Liver (tissue), 9 donors: ENCODE results near the gene OR2C3. TPM values are rescaled to one million over a fixed set of nuclear protein-coding genes. Genes with fewer than 3 reads are reported as not detected.

ENCODE experiments used
- DNase-seq: peaks from one replicate; pipeline ENCODE4 v3.0.0-alpha.2; 2017; ENCODE audit warnings: low spot score
- H3K27ac ChIP-seq, 2 donors: one replicate each; pipeline ENCODE4 v1.7.0; 2013; ENCODE audit warnings: inconsistent platforms in 2 of 2, low read length in 2 of 2, control low read depth in 1 of 2, low read depth in 1 of 2, mild to moderate bottlenecking in 1 of 2
- H3K27me3 ChIP-seq, 4 donors: one replicate each; pipeline versions ENCODE4 v1.6.1 to v1.7.0; 2013; ENCODE audit warnings: low read length in 3 of 4, inconsistent platforms in 1 of 4, mild to moderate bottlenecking in 1 of 4, moderate library complexity in 1 of 4; ENCODE audit not compliant: control insufficient read depth in 4 of 4, insufficient read depth in 4 of 4
- H3K36me3 ChIP-seq, 4 donors: one replicate each; pipeline versions ENCODE4 v1.6.1 to v1.7.0; 2013; ENCODE audit warnings: low read length in 3 of 4, mild to moderate bottlenecking in 3 of 4, low read depth in 1 of 4, moderate library complexity in 1 of 4; ENCODE audit not compliant: control insufficient read depth in 4 of 4, insufficient read depth in 3 of 4
- H3K4me1 ChIP-seq, 4 donors: one replicate each; pipeline versions ENCODE4 v1.6.1 to v1.7.0; 2013; ENCODE audit warnings: low read length in 3 of 4, mild to moderate bottlenecking in 3 of 4, moderate library complexity in 1 of 4; ENCODE audit not compliant: control insufficient read depth in 4 of 4, insufficient read depth in 4 of 4
- H3K4me3 ChIP-seq, 3 donors: one replicate each; pipeline versions ENCODE4 v1.6.1 to v1.7.0; 2013; ENCODE audit warnings: low read length in 3 of 3, control low read depth in 1 of 3, low read depth in 1 of 3, mild to moderate bottlenecking in 1 of 3
- H3K9ac ChIP-seq, 2 donors: one replicate each; pipeline ENCODE4 v1.7.0; 2013; ENCODE audit warnings: low read length in 2 of 2, mild to moderate bottlenecking in 2 of 2, moderate library complexity in 2 of 2, control low read depth in 1 of 2, low read depth in 1 of 2
- H3K9me3 ChIP-seq, 4 donors: one replicate each; pipeline versions ENCODE4 v1.6.1 to v1.7.0; 2013; ENCODE audit warnings: low read length in 3 of 4; ENCODE audit not compliant: control insufficient read depth in 4 of 4
- ATF3 ChIP-seq: IDR thresholded peaks from 2 replicates; pipeline ENCODE4 v1.6.1; 2016; ENCODE audit warnings: antibody characterized with exemption
- CTCF ChIP-seq: fragments of 150-350 bp; IDR thresholded peaks from 2 replicates; pipeline ENCODE4 v1.5.1; 2017; ENCODE audit warnings: improper control_type of control experiment, low read depth, low read length; ENCODE audit not compliant: missing input control
- EGR1 ChIP-seq, 2 donors: IDR thresholded peaks; 2 replicates each; pipeline ENCODE4 v1.6.1; 2016 to 2018; ENCODE audit warnings: antibody characterized with exemption in 2 of 2, low read depth in 2 of 2
- FOXA1 ChIP-seq: IDR thresholded peaks from 2 replicates; pipeline ENCODE4 v1.6.1; 2016; ENCODE audit warnings: antibody characterized with exemption
- FOXA2 ChIP-seq: IDR thresholded peaks from 2 replicates; pipeline ENCODE4 v1.6.1; 2016; ENCODE audit warnings: antibody characterized with exemption
- GABPA ChIP-seq, 2 donors: IDR thresholded peaks in 1 of 2; conservative IDR thresholded peaks in 1 of 2; 2 replicates each; pipeline ENCODE4 v1.6.1; 2016; ENCODE audit warnings: antibody characterized with exemption in 2 of 2, mild to moderate bottlenecking in 1 of 2, moderate library complexity in 1 of 2
- HNF4G ChIP-seq: IDR thresholded peaks from 2 replicates; pipeline ENCODE4 v1.6.1; 2016; ENCODE audit warnings: antibody characterized with exemption
- JUND ChIP-seq, 2 donors: IDR thresholded peaks; 2 replicates each; pipeline ENCODE4 v1.6.1; 2016; ENCODE audit warnings: antibody characterized with exemption in 2 of 2
- MAX ChIP-seq: IDR thresholded peaks from 2 replicates; pipeline ENCODE4 v1.6.1; 2016; ENCODE audit warnings: antibody characterized with exemption
- NR2F2 ChIP-seq: IDR thresholded peaks from 2 replicates; pipeline ENCODE4 v1.6.1; 2016; ENCODE audit warnings: antibody characterized with exemption
- RAD21 ChIP-seq, 2 donors: IDR thresholded peaks; 2 replicates each; pipeline ENCODE4 v1.6.1; 2016; ENCODE audit warnings: antibody characterized with exemption in 2 of 2, mild to moderate bottlenecking in 2 of 2
- REST ChIP-seq: IDR thresholded peaks from 2 replicates; pipeline ENCODE4 v1.6.1; 2016; ENCODE audit warnings: antibody characterized with exemption, mild to moderate bottlenecking
- RXRA ChIP-seq, 2 donors: IDR thresholded peaks; 2 replicates each; pipeline ENCODE4 v1.6.1; 2017 to 2018; ENCODE audit warnings: antibody characterized with exemption in 2 of 2, mild to moderate bottlenecking in 1 of 2
- SP1 ChIP-seq: IDR thresholded peaks from 2 replicates; pipeline ENCODE4 v1.6.1; 2018; ENCODE audit warnings: antibody characterized with exemption, mild to moderate bottlenecking
- YY1 ChIP-seq: IDR thresholded peaks from 2 replicates; pipeline ENCODE4 v1.6.1; 2016; ENCODE audit warnings: antibody characterized with exemption, mild to moderate bottlenecking
- WGBS: extraction: QIAGEN DNeasy Blood & Tissue Kit; methylation state at CpG from one replicate; pipeline ENCODE4 v1.1.7; 2013; 5-methylcytosine and 5-hydroxymethylcytosine counted together
- polyA plus RNA-seq, 2 donors: library from polyadenylated mRNA; stranded (reverse) in 1 of 2; unstranded in 1 of 2; fragments of 200-250 nt in 1 of 2; fragments of >200 nt in 1 of 2; fragmentation: Nextera tagmentation in 1 of 2; extraction: Ambion mirVana in 1 of 2; gene quantifications; one replicate each; pipeline versions ENCODE4 v1.2.1 to v1.2.3, GENCODE V29; 2013 to 2015
- total RNA-seq, 2 donors: library from RNA; depleted of rRNA; stranded (reverse); fragments of >200 nt; gene quantifications; one replicate each; pipeline ENCODE4 v1.2.3, GENCODE V29; 2014
- donor health status: healthy.
- donor health status: healthy.
- donor health status: healthy.
- donor health status: healthy.
- donor health status: healthy.

The OR2C3 gene
- total and polyA plus RNA-seq, 4 donors = 0.05 TPM; not detected in 3

GRCh38 chr1:247561711-247562110 is 25.5 kb upstream of the OR2C3 start:
- Histone ChIP-seq H3K27me3 (no peaks in the 10 kb centered on the region), H3K27ac (no peak overlapping the region), H3K4me3 (no peak overlapping the region), H3K36me3 (no peaks in the 10 kb centered on the region), H3K9ac (no peak overlapping the region), H3K4me1 (no peaks in the 10 kb centered on the region), H3K9me3 (no peaks in the 10 kb centered on the region)
- no peak for DNase-seq
- WGBS = 59% methylated on average over 10 of the region's 10 CpGs
- TF ChIP-seq REST = no peak
- TF ChIP-seq JUND (IDR thresholded peaks at IDR 0.05) = no peak
- no peak for TF ChIP-seq FOXA1
- TF ChIP-seq YY1 = no peak
- no peak for TF ChIP-seq ATF3
- TF ChIP-seq MAX = no peak

- no peak overlapping the region for H3K9ac ChIP-seq
- no peak for TF ChIP-seq SP1
- no peak for TF ChIP-seq JUND (IDR thresholded peaks at IDR 0.05)
- no peak for TF ChIP-seq FOXA2
- no peak for TF ChIP-seq RAD21 (IDR thresholded peaks at IDR 0.05)
- no peak for TF ChIP-seq NR2F2
- TF ChIP-seq CTCF = no peak
- no peak for TF ChIP-seq HNF4G
- no peak for TF ChIP-seq REST
- TF ChIP-seq GABPA (IDR thresholded peaks at IDR 0.05 in 1 of 2, conservative IDR thresholded peaks at IDR 0.05 in 1 of 2) = no peak
- TF ChIP-seq YY1 = no peak
- no peak for TF ChIP-seq MAX
- TF ChIP-seq EGR1 (IDR thresholded peaks at IDR 0.05; ENCODE audit: low read depth in 2 of 2) = no peak
- no peak for TF ChIP-seq RXRA (IDR thresholded peaks at IDR 0.05)
- no peaks in the 10 kb centered on the region for H3K4me1 ChIP-seq
- 66% methylated on average over 2 of the region's 2 CpGs for WGBS
- H3K9me3 ChIP-seq = no peaks in the 10 kb centered on the region
- no peak for DNase-seq
- no peaks in the 10 kb centered on the region for H3K36me3 ChIP-seq
- peaks cover 0 to 4% (median 0%) of the 10 kb centered on the region in 4 donors for H3K27me3 ChIP-seq
- H3K4me3 ChIP-seq = no peak overlapping the region
- no peak overlapping the region for H3K27ac ChIP-seq
Measured at GRCh38 chr1:247557926-247558674, 21.9 kb upstream of the OR2C3 start.
